GM13976 (cell line): ENCODE results near the gene SCN4A.
A peak's percentile ranks its signal among the peaks of the same experiment; 100 is the strongest.
"Not testable (repeated sequence)": the region's sequence is repeated elsewhere in the genome, so short reads cannot be mapped to it uniquely, and the experiment has no call there.

Source experiments
- DNase-seq: peaks from one replicate; pipeline ENCODE4 v3.0.0; 2012; ENCODE audit warnings: low spot score
- CTCF ChIP-seq: IDR thresholded peaks from 2 replicates; pipeline ENCODE4 v1.5.1; 2012; ENCODE audit warnings: borderline replicate concordance, mild to moderate bottlenecking; ENCODE audit not compliant: insufficient read depth; ENCODE audit errors: extremely low read depth, missing control alignments, control extremely low read depth
- in situ Hi-C: fragments of 300-500 bp; cut with MboI; formaldehyde crosslinking; loops from one replicate; pipeline ENCODE4 v1.12.0; 2022; ENCODE audit warnings: low sequenced_read_pairs, mixed read lengths, inconsistent platforms; ENCODE audit not compliant: unreplicated experiment

SCN4A gene

GRCh38 chr17:63898899-63899798 lies 73.6 kb downstream of the SCN4A start:
- DNase-seq, in situ Hi-C loops: not testable (repeated sequence)

- in situ Hi-C loops, DNase-seq: not testable (repeated sequence)
Measured at GRCh38 chr17:63896524-63897354, 76.0 kb downstream of the SCN4A start, which contains the start of gene CSH1. Gene CSH1, minus strand, starts transcription at chr17:63896574. Its CDS starts 63 bp downstream, at chr17:63896511.

- in situ Hi-C loops, DNase-seq: not testable (repeated sequence)
Measured at GRCh38 chr17:63894821-63895220, 77.9 kb downstream of the SCN4A start.

GRCh38 chr17:63894021-63894420 lies 78.7 kb downstream of the SCN4A start:
- in situ Hi-C loops, DNase-seq: not testable (repeated sequence)

GRCh38 chr17:63892316-63893037 lies 80.2 kb downstream of the SCN4A start:
- in situ Hi-C loops, DNase-seq: not testable (repeated sequence)

- TF ChIP-seq CTCF, result peak; percentile 43
- DNase-seq, in situ Hi-C loops: not testable (repeated sequence)
Measured at GRCh38 chr17:63889026-63889848, 83.5 kb downstream of the SCN4A start.
